RCC 7860 (cell line): ENCODE results near the gene HSD17B3.
"Not testable (repeated sequence)": the region's sequence is repeated elsewhere in the genome, so short reads cannot be mapped to it uniquely, and the experiment has no call there.

ENCODE experiments used
- DNase-seq: peaks from one replicate; pipeline ENCODE4 v3.0.0-alpha.2; 2015; ENCODE audit warnings: low spot score
- FAIRE-seq: peaks from 2 replicates; lab custom pipeline; 2012; peaks lifted over from hg19 to GRCh38; lab: Jason Lieb, UNC

HSD17B3 gene

GRCh38 chr9:96236854-96237550 is 65.0 kb downstream of the HSD17B3 start:
- no peak for FAIRE-seq
- DNase-seq = no peak

GRCh38 chr9:96236337-96236736 is 65.6 kb downstream of the HSD17B3 start:
- DNase-seq, FAIRE-seq: not testable (repeated sequence)

GRCh38 chr9:96232539-96233241 is 69.3 kb downstream of the HSD17B3 start:
- peak; percentile 37 for DNase-seq
- peak; percentile 12 for FAIRE-seq

GRCh38 chr9:96232164-96232538 is 69.8 kb downstream of the HSD17B3 start:
- FAIRE-seq = no peak

GRCh38 chr9:96230002-96230401 is 72.0 kb downstream of the HSD17B3 start:
- FAIRE-seq (no peak), DNase-seq (no peak)

More at GRCh38 chr9:96232164-96232538, 69.8 kb downstream of the HSD17B3 start:
- DNase-seq = no peak

- no peak for FAIRE-seq
- DNase-seq = no peak
These were observed 79.8 kb downstream of the HSD17B3 start for GRCh38 chr9:96222132-96222531.

GRCh38 chr9:96219900-96220257 is 82.1 kb downstream of the HSD17B3 start:
- DNase-seq = no peak
- FAIRE-seq = no peak

- DNase-seq (no peak), FAIRE-seq (no peak)
These were observed 82.7 kb downstream of the HSD17B3 start for GRCh38 chr9:96219026-96219899.

- peak; percentile 33 for DNase-seq
- no peak for FAIRE-seq
These were observed 84.0 kb downstream of the HSD17B3 start for GRCh38 chr9:96217754-96218693.

GRCh38 chr9:96217294-96217707 is 84.7 kb downstream of the HSD17B3 start:
- no peak for DNase-seq
- no peak for FAIRE-seq

GRCh38 chr9:96216583-96216982 is 85.4 kb downstream of the HSD17B3 start:
- DNase-seq = no peak
- FAIRE-seq = no peak

GRCh38 chr9:96215841-96216240 is 86.1 kb downstream of the HSD17B3 start:
- FAIRE-seq = no peak
- DNase-seq = no peak

- FAIRE-seq = no peak
These were observed 87.3 kb downstream of the HSD17B3 start for GRCh38 chr9:96214635-96215034.

GRCh38 chr9:96209407-96210271 is 92.3 kb downstream of the HSD17B3 start:
- FAIRE-seq (no peak), DNase-seq (no peak)

More at GRCh38 chr9:96214635-96215034, 87.3 kb downstream of the HSD17B3 start:
- DNase-seq = no peak

GRCh38 chr9:96206156-96206751 is 95.7 kb downstream of the HSD17B3 start:
- no peak for FAIRE-seq

GRCh38 chr9:96204853-96205252 is 97.1 kb downstream of the HSD17B3 start:
- no peak for DNase-seq
- FAIRE-seq = no peak

More at GRCh38 chr9:96206156-96206751, 95.7 kb downstream of the HSD17B3 start:
- DNase-seq = no peak

GRCh38 chr9:96203867-96204501 is 98.0 kb downstream of the HSD17B3 start:
- DNase-seq = no peak
- no peak for FAIRE-seq

GRCh38 chr9:96202971-96203780 is 98.8 kb downstream of the HSD17B3 start:
- no peak for DNase-seq
- no peak for FAIRE-seq
